WTC11 (cell line): Measurements from ENCODE around the gene CPAMD8.

Source experiments
- ARID4B ChIP-seq: sonication (generic); formaldehyde crosslinking; IDR thresholded peaks from 2 replicates; pipeline ENCODE4 v1.8.0; 2023; ENCODE audit warnings: missing genetic modification reagents, mild to moderate bottlenecking, borderline replicate concordance
- ATF1 ChIP-seq: sonication (generic); formaldehyde crosslinking; IDR thresholded peaks from 2 replicates; pipeline ENCODE4 v1.8.1; 2023; ENCODE audit warnings: mild to moderate bottlenecking, moderate library complexity, missing genetic modification reagents
- ATF2 ChIP-seq: sonication (generic); formaldehyde crosslinking; IDR thresholded peaks from 2 replicates; pipeline ENCODE4 v1.8.1; 2022; ENCODE audit warnings: low read depth, missing genetic modification reagents, borderline replicate concordance
- CTCF ChIP-seq: fragments of 200-600 bp; IDR thresholded peaks from 2 replicates; pipeline ENCODE4 v1.8.0; 2022; ENCODE audit warnings: antibody characterized with exemption
- FOXJ3 ChIP-seq: sonication (generic); formaldehyde crosslinking; IDR thresholded peaks from 2 replicates; pipeline ENCODE4 v1.9.0; 2021; ENCODE audit warnings: missing genetic modification reagents, mild to moderate bottlenecking, borderline replicate concordance
- FOXP1 ChIP-seq: sonication (generic); formaldehyde crosslinking; IDR thresholded peaks from 2 replicates; pipeline ENCODE4 v1.8.0; 2022; ENCODE audit warnings: missing genetic modification reagents, mild to moderate bottlenecking, moderate library complexity, borderline replicate concordance
- FOXP4 ChIP-seq: sonication (generic); formaldehyde crosslinking; IDR thresholded peaks from 2 replicates; pipeline ENCODE4 v1.8.0; 2022; ENCODE audit warnings: mild to moderate bottlenecking, missing genetic modification reagents
- HMGXB4 ChIP-seq: sonication (generic); formaldehyde crosslinking; IDR thresholded peaks from 2 replicates; pipeline ENCODE4 v1.8.1; 2023; ENCODE audit warnings: mild to moderate bottlenecking, moderate library complexity, missing genetic modification reagents
- MAX ChIP-seq: sonication (generic); formaldehyde crosslinking; IDR thresholded peaks from 2 replicates; pipeline ENCODE4 v1.8.0; 2022; ENCODE audit warnings: mild to moderate bottlenecking, missing genetic modification reagents
- PRRX2 ChIP-seq: fragments of 250-450 bp; sonication (Bioruptor Pico); IDR thresholded peaks from 2 replicates; pipeline ENCODE4 v1.8.0; 2021; ENCODE audit warnings: mild to moderate bottlenecking
- USF2 ChIP-seq: sonication (generic); formaldehyde crosslinking; IDR thresholded peaks from 2 replicates; pipeline ENCODE4 v1.8.1; 2023; ENCODE audit warnings: mild to moderate bottlenecking, missing genetic modification reagents, moderate library complexity
- ZBTB43 ChIP-seq: sonication (generic); formaldehyde crosslinking; IDR thresholded peaks from 2 replicates; pipeline ENCODE4 v1.8.1; 2023; ENCODE audit warnings: mild to moderate bottlenecking, missing genetic modification reagents
- ZNF263 ChIP-seq: sonication (generic); formaldehyde crosslinking; IDR thresholded peaks from 2 replicates; pipeline ENCODE4 v1.8.1; 2022; ENCODE audit warnings: low read depth, mild to moderate bottlenecking, moderate library complexity, missing genetic modification reagents

- no peak for TF ChIP-seq CTCF
- no peak for TF ChIP-seq FOXP1 (CRISPR knock-in tag)
- no peak for TF ChIP-seq MAX (CRISPR knock-in tag)
- no peak for TF ChIP-seq ATF2 (CRISPR knock-in tag)
- no peak for TF ChIP-seq FOXP4 (CRISPR knock-in tag)
- no peak for TF ChIP-seq FOXJ3 (CRISPR knock-in tag)
- no peak for TF ChIP-seq PRRX2 (CRISPR knock-in tag)
- TF ChIP-seq HMGXB4 (CRISPR knock-in tag), result no peak
- no peak for TF ChIP-seq ZBTB43
- no peak for TF ChIP-seq ZNF263 (CRISPR knock-in tag)
- TF ChIP-seq USF2 (CRISPR knock-in tag), result no peak
- TF ChIP-seq ATF1 (CRISPR knock-in tag), result no peak
- no peak for TF ChIP-seq ARID4B (CRISPR knock-in tag)
Observed at GRCh38 chr19:16944626-16945363, 81.8 kb downstream of the CPAMD8 start.
